Measurements from ENCODE around the gene SCGB1D1. TPM values are rescaled to one million over a fixed set of nuclear protein-coding genes. Genes with fewer than 3 reads are reported as not detected.
A peak's percentile ranks its signal among the peaks of the same experiment; 100 is the strongest.

The SCGB1D1 gene
- total RNA-seq, 6 experiments from 2014 or later: not detected

- DNase-seq: no peak
- Mint-ChIP-seq H3K9me3 (no peaks in the 10 kb centered on the region), H3K36me3 (ENCODE audit: low read depth) (peaks cover 18% of the 10 kb centered on the region), H3K27ac (no peak overlapping the region), H3K4me1 (ENCODE audit: low read depth) (no peaks in the 10 kb centered on the region), H3K4me3 (no peak overlapping the region), H3K27me3 (ENCODE audit: insufficient read depth) (no peaks in the 10 kb centered on the region; the same call in 1 of the 2 replicates)
- TF ChIP-seq CTCF (IDR thresholded peaks at IDR 0.05): peak; percentile 38; the same call in 1 of the 2 replicates
These were observed 46.3 kb upstream of the SCGB1D1 start for GRCh38 chr11:62143727-62144126.

GRCh38 chr11:62144641-62145255 lies 45.3 kb upstream of the SCGB1D1 start:
- H3K4me1 Mint-ChIP-seq (ENCODE audit: low read depth): no peaks in the 10 kb centered on the region

GRCh38 chr11:62145261-62145871 lies 44.6 kb upstream of the SCGB1D1 start:
- no peak for TF ChIP-seq CTCF (IDR thresholded peaks at IDR 0.05)
- Mint-ChIP-seq H3K4me1 (ENCODE audit: low read depth) (no peaks in the 10 kb centered on the region), H3K4me3 (no peak overlapping the region), H3K27ac (no peak overlapping the region), H3K9me3 (no peaks in the 10 kb centered on the region), H3K27me3 (ENCODE audit: insufficient read depth) (no peaks in the 10 kb centered on the region; the same call in none of the 2 replicates), H3K36me3 (ENCODE audit: low read depth) (peaks cover 23% of the 10 kb centered on the region)
- no peak for DNase-seq

More at GRCh38 chr11:62144641-62145255, 45.3 kb upstream of the SCGB1D1 start:
- Mint-ChIP-seq H3K9me3 (no peaks in the 10 kb centered on the region), H3K27ac (no peak overlapping the region), H3K4me3 (no peak overlapping the region), H3K27me3 (ENCODE audit: insufficient read depth) (no peaks in the 10 kb centered on the region; the same call in 1 of the 2 replicates), H3K36me3 (ENCODE audit: low read depth) (peaks cover 23% of the 10 kb centered on the region)
- no peak for TF ChIP-seq CTCF (IDR thresholded peaks at IDR 0.05)
- DNase-seq: no peak

GRCh38 chr11:62146476-62147200 lies 43.4 kb upstream of the SCGB1D1 start:
- DNase-seq: no peak
- no peak for TF ChIP-seq CTCF (IDR thresholded peaks at IDR 0.05)
- no peaks in the 10 kb centered on the region for H3K9me3 Mint-ChIP-seq
- no peak overlapping the region for H3K27ac Mint-ChIP-seq
- no peaks in the 10 kb centered on the region for H3K4me1 Mint-ChIP-seq (ENCODE audit: low read depth)
- H3K4me3 Mint-ChIP-seq: no peak overlapping the region
- peaks cover 28% of the 10 kb centered on the region for H3K36me3 Mint-ChIP-seq (ENCODE audit: low read depth)
- H3K27me3 Mint-ChIP-seq (ENCODE audit: insufficient read depth): no peaks in the 10 kb centered on the region; the same call in none of the 2 replicates

GRCh38 chr11:62147545-62147944 lies 42.5 kb upstream of the SCGB1D1 start:
- no peak overlapping the region for H3K4me3 Mint-ChIP-seq
- no peaks in the 10 kb centered on the region for H3K9me3 Mint-ChIP-seq
- no peak for DNase-seq
- peak; percentile 11; the same call in 1 of the 2 replicates for TF ChIP-seq CTCF (IDR thresholded peaks at IDR 0.05)
- H3K27ac Mint-ChIP-seq: no peak overlapping the region
- no peaks in the 10 kb centered on the region for H3K4me1 Mint-ChIP-seq (ENCODE audit: low read depth)
- no peaks in the 10 kb centered on the region; the same call in none of the 2 replicates for H3K27me3 Mint-ChIP-seq (ENCODE audit: insufficient read depth)
- H3K36me3 Mint-ChIP-seq (ENCODE audit: low read depth): peaks cover 28% of the 10 kb centered on the region

All from HFFc6 (cell line).